HepG2 (cell line): ENCODE data around the gene TDRD6. TPM values are rescaled to one million over a fixed set of nuclear protein-coding genes. Genes with fewer than 3 reads are reported as not detected.
A peak's percentile ranks its signal among the peaks of the same experiment; 100 is the strongest.

Experiments
- DR1 ChIP-seq: sonication (generic); formaldehyde crosslinking; IDR thresholded peaks from 2 replicates; pipeline ENCODE4 v1.8.0; 2021; ENCODE audit warnings: mild to moderate bottlenecking, missing genetic modification reagents, inconsistent platforms
- EZH2 ChIP-seq: conservative IDR thresholded peaks from 2 replicates; pipeline ENCODE4 v1.6.1; 2012; ENCODE audit warnings: mild to moderate bottlenecking, low read depth, low read length, moderate library complexity
- GATAD1 ChIP-seq: IDR thresholded peaks from 2 replicates; pipeline ENCODE4 v1.6.1; 2016; ENCODE audit warnings: missing genetic modification reagents, missing compliant biosample characterization
- STAT5B ChIP-seq: sonication (generic); formaldehyde crosslinking; IDR thresholded peaks from 2 replicates; pipeline ENCODE4 v1.4.0; 2020; ENCODE audit warnings: missing genetic modification reagents
- ZNF124 ChIP-seq: sonication (generic); formaldehyde crosslinking; IDR thresholded peaks from 2 replicates; pipeline ENCODE4 v1.4.0; 2020; ENCODE audit warnings: missing genetic modification reagents
- ZNF44 ChIP-seq: sonication (generic); formaldehyde crosslinking; IDR thresholded peaks from 2 replicates; pipeline ENCODE4 v1.5.1; 2020; ENCODE audit warnings: mild to moderate bottlenecking, missing genetic modification reagents
- ZNF468 ChIP-seq: sonication (generic); formaldehyde crosslinking; IDR thresholded peaks from 2 replicates; pipeline ENCODE4 v1.8.0; 2022; ENCODE audit warnings: mild to moderate bottlenecking, moderate library complexity, missing genetic modification reagents
- polyA plus RNA-seq, 8 experiments: library from polyadenylated mRNA; depleted of rRNA in 3 of 8; stranded (reverse) in 7 of 8; unstranded in 1 of 8; fragments of >200 nt; fragmentation: Illumina TruSeq in 4 of 8; extraction: Trizol in 4 of 8; gene quantifications; 2 replicates each; pipeline versions ENCODE4 v1.2.1 to v1.2.3, GENCODE V29; 2011 to 2016; ENCODE audit warnings: low read depth in 4 of 8, missing spikeins in 1 of 8, mixed read lengths in 1 of 8; ENCODE audit not compliant: insufficient read depth in 1 of 8
- total RNA-seq, 5 experiments: library from RNA; depleted of rRNA; stranded (reverse); fragments of >200 nt; fragmentation: Illumina TruSeq; extraction: Trizol; gene quantifications; 2 replicates each; pipeline ENCODE4 v1.2.3, GENCODE V29; 2016; ENCODE audit warnings: low read depth in 1 of 5
- TF ChIP-seq, protein P1 (sequence below): IDR thresholded peaks from 2 replicates; pipeline ENCODE4 v1.4.0; 2020; ENCODE audit warnings: mild to moderate bottlenecking, missing genetic modification reagents
- TF ChIP-seq, protein P2 (sequence below): sonication (generic); formaldehyde crosslinking; IDR thresholded peaks from 2 replicates; pipeline ENCODE4 v1.4.0; 2020; ENCODE audit warnings: mild to moderate bottlenecking, missing genetic modification reagents
- TF ChIP-seq, protein P3 (sequence below): sonication (generic); formaldehyde crosslinking; IDR thresholded peaks from 2 replicates; pipeline ENCODE4 v1.5.0; 2020; ENCODE audit warnings: mild to moderate bottlenecking, missing genetic modification reagents
- TF ChIP-seq, protein P4 (sequence below): sonication (generic); formaldehyde crosslinking; IDR thresholded peaks from 2 replicates; pipeline ENCODE4 v1.4.0; 2020; ENCODE audit warnings: missing genetic modification reagents
- TF ChIP-seq, protein P5 (sequence below): sonication (generic); formaldehyde crosslinking; IDR thresholded peaks from 2 replicates; pipeline ENCODE4 v1.5.0; 2020; ENCODE audit warnings: missing genetic modification reagents
- TF ChIP-seq, protein P6 (sequence below): IDR thresholded peaks from 2 replicates; pipeline ENCODE4 v1.6.1; 2012; ENCODE audit warnings: low read depth, low read length, improper control_type of control experiment

Gene TDRD6
- total and polyA plus RNA-seq, 2 of the 13 experiments (the other 11 are each of a cell fraction or from before 2014, with no cell fraction given), result not detected

DNA sequence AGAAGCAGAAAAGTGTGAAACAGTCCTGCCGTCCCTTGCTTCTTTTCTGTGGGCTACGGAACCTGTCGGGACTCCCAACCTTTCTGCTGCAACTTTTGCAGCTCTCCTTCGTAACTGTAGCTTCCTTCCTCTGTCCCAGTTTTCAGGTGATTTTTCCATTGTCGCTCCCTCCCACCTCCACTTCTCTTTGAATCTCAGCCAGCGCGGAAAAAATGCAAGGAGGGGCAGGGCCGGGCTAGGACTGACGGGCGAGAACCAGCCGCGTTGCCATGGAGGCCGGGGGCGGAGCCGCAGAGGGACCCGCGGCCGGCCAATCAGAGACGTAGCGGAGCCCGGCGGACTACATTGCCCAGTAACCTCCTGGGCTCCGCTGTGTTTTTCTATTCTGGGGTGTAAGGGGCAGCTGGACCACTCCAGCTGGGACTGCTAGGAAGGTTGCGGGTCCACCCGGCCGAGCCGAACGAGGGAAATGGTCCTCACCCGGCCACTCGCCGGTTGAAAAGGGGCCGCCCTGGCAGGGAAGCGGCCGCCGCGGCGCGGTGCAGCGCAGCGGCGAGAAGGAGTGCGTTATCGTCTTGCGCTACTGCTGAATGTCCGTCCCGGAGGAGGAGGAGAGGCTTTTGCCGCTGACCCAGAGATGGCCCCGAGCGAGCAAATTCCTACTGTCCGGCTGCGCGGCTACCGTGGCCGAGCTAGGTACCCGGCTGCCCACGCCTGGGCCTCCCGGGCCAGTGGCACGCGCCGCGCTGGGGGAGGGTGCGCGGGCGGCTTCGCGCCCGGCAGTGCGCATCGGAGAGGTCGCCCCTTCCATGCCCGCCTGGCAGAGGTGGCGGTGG lies 34.9 kb upstream of the TDRD6 start, which contains the start of the genes CYP39A1 and SLC25A27 (continued):
- TF ChIP-seq, protein P1, sequence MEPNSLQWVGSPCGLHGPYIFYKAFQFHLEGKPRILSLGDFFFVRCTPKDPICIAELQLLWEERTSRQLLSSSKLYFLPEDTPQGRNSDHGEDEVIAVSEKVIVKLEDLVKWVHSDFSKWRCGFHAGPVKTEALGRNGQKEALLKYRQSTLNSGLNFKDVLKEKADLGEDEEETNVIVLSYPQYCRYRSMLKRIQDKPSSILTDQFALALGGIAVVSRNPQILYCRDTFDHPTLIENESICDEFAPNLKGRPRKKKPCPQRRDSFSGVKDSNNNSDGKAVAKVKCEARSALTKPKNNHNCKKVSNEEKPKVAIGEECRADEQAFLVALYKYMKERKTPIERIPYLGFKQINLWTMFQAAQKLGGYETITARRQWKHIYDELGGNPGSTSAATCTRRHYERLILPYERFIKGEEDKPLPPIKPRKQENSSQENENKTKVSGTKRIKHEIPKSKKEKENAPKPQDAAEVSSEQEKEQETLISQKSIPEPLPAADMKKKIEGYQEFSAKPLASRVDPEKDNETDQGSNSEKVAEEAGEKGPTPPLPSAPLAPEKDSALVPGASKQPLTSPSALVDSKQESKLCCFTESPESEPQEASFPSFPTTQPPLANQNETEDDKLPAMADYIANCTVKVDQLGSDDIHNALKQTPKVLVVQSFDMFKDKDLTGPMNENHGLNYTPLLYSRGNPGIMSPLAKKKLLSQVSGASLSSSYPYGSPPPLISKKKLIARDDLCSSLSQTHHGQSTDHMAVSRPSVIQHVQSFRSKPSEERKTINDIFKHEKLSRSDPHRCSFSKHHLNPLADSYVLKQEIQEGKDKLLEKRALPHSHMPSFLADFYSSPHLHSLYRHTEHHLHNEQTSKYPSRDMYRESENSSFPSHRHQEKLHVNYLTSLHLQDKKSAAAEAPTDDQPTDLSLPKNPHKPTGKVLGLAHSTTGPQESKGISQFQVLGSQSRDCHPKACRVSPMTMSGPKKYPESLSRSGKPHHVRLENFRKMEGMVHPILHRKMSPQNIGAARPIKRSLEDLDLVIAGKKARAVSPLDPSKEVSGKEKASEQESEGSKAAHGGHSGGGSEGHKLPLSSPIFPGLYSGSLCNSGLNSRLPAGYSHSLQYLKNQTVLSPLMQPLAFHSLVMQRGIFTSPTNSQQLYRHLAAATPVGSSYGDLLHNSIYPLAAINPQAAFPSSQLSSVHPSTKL (CRISPR knock-in tag), result peak; percentile 32; the same call in 1 of the 2 replicates
- TF ChIP-seq, protein P2, sequence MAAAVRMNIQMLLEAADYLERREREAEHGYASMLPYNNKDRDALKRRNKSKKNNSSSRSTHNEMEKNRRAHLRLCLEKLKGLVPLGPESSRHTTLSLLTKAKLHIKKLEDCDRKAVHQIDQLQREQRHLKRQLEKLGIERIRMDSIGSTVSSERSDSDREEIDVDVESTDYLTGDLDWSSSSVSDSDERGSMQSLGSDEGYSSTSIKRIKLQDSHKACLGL (CRISPR knock-in tag), result peak; percentile 42; the same call in 1 of the 2 replicates
- TF ChIP-seq, protein P3, sequence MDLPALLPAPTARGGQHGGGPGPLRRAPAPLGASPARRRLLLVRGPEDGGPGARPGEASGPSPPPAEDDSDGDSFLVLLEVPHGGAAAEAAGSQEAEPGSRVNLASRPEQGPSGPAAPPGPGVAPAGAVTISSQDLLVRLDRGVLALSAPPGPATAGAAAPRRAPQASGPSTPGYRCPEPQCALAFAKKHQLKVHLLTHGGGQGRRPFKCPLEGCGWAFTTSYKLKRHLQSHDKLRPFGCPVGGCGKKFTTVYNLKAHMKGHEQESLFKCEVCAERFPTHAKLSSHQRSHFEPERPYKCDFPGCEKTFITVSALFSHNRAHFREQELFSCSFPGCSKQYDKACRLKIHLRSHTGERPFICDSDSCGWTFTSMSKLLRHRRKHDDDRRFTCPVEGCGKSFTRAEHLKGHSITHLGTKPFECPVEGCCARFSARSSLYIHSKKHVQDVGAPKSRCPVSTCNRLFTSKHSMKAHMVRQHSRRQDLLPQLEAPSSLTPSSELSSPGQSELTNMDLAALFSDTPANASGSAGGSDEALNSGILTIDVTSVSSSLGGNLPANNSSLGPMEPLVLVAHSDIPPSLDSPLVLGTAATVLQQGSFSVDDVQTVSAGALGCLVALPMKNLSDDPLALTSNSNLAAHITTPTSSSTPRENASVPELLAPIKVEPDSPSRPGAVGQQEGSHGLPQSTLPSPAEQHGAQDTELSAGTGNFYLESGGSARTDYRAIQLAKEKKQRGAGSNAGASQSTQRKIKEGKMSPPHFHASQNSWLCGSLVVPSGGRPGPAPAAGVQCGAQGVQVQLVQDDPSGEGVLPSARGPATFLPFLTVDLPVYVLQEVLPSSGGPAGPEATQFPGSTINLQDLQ (CRISPR knock-in tag), result no peak
- no peak for TF ChIP-seq DR1 (CRISPR knock-in tag)
- no peak for TF ChIP-seq ZNF468
- TF ChIP-seq, protein P4, sequence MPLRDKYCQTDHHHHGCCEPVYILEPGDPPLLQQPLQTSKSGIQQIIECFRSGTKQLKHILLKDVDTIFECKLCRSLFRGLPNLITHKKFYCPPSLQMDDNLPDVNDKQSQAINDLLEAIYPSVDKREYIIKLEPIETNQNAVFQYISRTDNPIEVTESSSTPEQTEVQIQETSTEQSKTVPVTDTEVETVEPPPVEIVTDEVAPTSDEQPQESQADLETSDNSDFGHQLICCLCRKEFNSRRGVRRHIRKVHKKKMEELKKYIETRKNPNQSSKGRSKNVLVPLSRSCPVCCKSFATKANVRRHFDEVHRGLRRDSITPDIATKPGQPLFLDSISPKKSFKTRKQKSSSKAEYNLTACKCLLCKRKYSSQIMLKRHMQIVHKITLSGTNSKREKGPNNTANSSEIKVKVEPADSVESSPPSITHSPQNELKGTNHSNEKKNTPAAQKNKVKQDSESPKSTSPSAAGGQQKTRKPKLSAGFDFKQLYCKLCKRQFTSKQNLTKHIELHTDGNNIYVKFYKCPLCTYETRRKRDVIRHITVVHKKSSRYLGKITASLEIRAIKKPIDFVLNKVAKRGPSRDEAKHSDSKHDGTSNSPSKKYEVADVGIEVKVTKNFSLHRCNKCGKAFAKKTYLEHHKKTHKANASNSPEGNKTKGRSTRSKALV (CRISPR knock-in tag), result peak; percentile 97
- TF ChIP-seq GATAD1 (CRISPR knock-in tag), result no peak; the same call in 1 of the 2 replicates
- TF ChIP-seq EZH2, result no peak
- no peak for TF ChIP-seq ZNF44
- TF ChIP-seq STAT5B (CRISPR knock-in tag), result no peak
- TF ChIP-seq, protein P5, sequence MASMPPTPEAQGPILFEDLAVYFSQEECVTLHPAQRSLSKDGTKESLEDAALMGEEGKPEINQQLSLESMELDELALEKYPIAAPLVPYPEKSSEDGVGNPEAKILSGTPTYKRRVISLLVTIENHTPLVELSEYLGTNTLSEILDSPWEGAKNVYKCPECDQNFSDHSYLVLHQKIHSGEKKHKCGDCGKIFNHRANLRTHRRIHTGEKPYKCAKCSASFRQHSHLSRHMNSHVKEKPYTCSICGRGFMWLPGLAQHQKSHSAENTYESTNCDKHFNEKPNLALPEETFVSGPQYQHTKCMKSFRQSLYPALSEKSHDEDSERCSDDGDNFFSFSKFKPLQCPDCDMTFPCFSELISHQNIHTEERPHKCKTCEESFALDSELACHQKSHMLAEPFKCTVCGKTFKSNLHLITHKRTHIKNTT (CRISPR knock-in tag), result no peak
- no peak for TF ChIP-seq ZNF124 (CRISPR knock-in tag)
- TF ChIP-seq, protein P6, sequence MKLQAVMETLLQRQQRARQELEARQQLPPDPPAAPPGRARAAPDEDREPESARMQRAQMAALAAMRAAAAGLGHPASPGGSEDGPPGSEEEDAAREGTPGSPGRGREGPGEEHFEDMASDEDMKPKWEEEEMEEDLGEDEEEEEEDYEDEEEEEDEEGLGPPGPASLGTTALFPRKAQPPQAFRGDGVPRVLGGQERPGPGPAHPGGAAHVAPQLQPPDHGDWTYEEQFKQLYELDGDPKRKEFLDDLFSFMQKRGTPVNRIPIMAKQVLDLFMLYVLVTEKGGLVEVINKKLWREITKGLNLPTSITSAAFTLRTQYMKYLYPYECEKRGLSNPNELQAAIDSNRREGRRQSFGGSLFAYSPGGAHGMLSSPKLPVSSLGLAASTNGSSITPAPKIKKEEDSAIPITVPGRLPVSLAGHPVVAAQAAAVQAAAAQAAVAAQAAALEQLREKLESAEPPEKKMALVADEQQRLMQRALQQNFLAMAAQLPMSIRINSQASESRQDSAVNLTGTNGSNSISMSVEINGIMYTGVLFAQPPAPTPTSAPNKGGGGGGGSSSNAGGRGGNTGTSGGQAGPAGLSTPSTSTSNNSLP, result no peak
